PC-9 (cell line): ENCODE measurements around the gene RMI2.

Experiments
- EZH2 ChIP-seq: fragments of 200-600 bp; sonication (generic); IDR thresholded peaks from 2 replicates; pipeline ENCODE4 v1.8.0; 2017; ENCODE audit warnings: antibody characterized with exemption, low read depth
- TF ChIP-seq, protein P1 (sequence below): fragments of 200-600 bp; sonication (generic); conservative IDR thresholded peaks from 2 replicates; pipeline ENCODE4 v1.6.1; 2017; ENCODE audit warnings: mixed run types, antibody characterized with exemption, mild to moderate bottlenecking, moderate library complexity

DNA sequence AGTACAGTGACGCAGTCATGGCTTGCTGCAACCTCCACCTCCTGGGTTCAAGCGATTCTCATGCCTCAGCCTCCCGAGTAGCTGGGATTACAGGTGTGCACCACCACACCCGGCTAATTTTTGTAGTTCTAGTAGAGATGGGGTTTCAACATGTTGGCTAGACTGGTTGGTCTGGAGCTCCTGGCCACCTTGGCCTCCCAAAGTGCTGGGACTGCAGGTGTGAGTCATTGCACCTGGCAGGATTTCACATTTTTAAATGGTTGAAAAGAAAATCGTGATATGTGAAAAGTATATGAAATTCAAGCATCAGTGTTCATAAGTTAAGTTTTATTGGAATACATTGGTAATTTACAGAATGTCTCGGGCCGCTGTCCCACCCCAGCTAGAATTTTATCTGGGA is 2.6 kb downstream of the RMI2 start:
- TF ChIP-seq, protein P1, sequence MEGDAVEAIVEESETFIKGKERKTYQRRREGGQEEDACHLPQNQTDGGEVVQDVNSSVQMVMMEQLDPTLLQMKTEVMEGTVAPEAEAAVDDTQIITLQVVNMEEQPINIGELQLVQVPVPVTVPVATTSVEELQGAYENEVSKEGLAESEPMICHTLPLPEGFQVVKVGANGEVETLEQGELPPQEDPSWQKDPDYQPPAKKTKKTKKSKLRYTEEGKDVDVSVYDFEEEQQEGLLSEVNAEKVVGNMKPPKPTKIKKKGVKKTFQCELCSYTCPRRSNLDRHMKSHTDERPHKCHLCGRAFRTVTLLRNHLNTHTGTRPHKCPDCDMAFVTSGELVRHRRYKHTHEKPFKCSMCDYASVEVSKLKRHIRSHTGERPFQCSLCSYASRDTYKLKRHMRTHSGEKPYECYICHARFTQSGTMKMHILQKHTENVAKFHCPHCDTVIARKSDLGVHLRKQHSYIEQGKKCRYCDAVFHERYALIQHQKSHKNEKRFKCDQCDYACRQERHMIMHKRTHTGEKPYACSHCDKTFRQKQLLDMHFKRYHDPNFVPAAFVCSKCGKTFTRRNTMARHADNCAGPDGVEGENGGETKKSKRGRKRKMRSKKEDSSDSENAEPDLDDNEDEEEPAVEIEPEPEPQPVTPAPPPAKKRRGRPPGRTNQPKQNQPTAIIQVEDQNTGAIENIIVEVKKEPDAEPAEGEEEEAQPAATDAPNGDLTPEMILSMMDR: no peak
- TF ChIP-seq EZH2: no peak
